Stomach (tissue), 4 donors: ENCODE measurements around the gene GSTO2.

Experiments
- POLR2A ChIP-seq, 4 donors: fragments of 450-650 bp; IDR thresholded peaks; one replicate each; pipeline ENCODE4 v1.6.1; 2016; ENCODE audit warnings: antibody characterized with exemption in 4 of 4, control low read depth in 2 of 4, mild to moderate bottlenecking in 1 of 4, moderate library complexity in 1 of 4
- POLR2AphosphoS5 ChIP-seq, 3 donors: sonication (generic); formaldehyde crosslinking; IDR thresholded peaks; one replicate each; pipeline ENCODE4 v1.6.1; 2016; ENCODE audit warnings: antibody characterized with exemption in 3 of 3
- TF ChIP-seq, protein P1 (sequence below), 7 experiments: fragments of 450-650 bp in 4 of 7; fragments of 200-600 bp in 3 of 7; sonication (generic) in 3 of 7; IDR thresholded peaks; one replicate each; pipeline ENCODE4 v1.5.1; 2016 to 2019; ENCODE audit warnings: antibody characterized with exemption in 7 of 7, control low read depth in 2 of 7, mild to moderate bottlenecking in 1 of 7

DNA sequence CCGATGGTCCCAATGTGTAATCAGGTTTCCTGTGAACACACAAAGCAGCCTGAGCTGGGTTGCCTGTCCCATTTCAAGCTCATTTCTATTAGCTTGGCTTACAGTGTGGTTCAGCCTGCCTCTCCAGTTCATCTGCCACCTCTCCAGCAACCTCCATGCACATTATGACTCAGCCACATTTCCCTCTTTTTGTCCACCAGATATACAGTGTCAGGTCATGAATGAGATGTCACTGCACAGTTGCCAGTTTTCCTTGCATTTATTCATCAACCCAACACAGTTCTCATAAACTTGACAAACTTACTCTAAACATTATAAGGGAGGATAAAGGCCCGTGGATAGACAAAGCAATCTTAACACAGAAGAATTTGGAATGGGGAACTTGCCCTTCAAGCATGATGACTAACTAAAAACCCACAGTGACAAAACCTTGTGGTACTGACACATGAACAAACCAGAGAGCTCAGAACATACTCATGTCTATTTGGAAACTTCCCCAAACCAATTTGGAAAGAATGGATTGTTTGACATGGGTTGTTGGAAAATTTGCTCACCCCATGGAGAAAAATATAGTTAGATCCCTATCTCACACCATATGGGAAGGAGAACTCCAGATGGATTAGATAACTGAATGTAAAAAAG is 82.2 kb downstream of the GSTO2 start:
- TF ChIP-seq, protein P1, sequence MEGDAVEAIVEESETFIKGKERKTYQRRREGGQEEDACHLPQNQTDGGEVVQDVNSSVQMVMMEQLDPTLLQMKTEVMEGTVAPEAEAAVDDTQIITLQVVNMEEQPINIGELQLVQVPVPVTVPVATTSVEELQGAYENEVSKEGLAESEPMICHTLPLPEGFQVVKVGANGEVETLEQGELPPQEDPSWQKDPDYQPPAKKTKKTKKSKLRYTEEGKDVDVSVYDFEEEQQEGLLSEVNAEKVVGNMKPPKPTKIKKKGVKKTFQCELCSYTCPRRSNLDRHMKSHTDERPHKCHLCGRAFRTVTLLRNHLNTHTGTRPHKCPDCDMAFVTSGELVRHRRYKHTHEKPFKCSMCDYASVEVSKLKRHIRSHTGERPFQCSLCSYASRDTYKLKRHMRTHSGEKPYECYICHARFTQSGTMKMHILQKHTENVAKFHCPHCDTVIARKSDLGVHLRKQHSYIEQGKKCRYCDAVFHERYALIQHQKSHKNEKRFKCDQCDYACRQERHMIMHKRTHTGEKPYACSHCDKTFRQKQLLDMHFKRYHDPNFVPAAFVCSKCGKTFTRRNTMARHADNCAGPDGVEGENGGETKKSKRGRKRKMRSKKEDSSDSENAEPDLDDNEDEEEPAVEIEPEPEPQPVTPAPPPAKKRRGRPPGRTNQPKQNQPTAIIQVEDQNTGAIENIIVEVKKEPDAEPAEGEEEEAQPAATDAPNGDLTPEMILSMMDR (IDR thresholded peaks at IDR 0.05), result no peak
- TF ChIP-seq POLR2AphosphoS5 (IDR thresholded peaks at IDR 0.05) (no peak), POLR2A (IDR thresholded peaks at IDR 0.05) (no peak)
